Medulla oblongata (tissue), 1 donor: Measurements from ENCODE around the gene DPP10.
"Not testable (repeated sequence)": the region's sequence is repeated elsewhere in the genome, so short reads cannot be mapped to it uniquely, and the experiment has no call there.

Experiments used
- DNase-seq: peaks from one replicate; pipeline ENCODE4 v3.0.0-alpha.2; 2015; ENCODE audit errors: extremely low spot score

DPP10 gene

DNA sequence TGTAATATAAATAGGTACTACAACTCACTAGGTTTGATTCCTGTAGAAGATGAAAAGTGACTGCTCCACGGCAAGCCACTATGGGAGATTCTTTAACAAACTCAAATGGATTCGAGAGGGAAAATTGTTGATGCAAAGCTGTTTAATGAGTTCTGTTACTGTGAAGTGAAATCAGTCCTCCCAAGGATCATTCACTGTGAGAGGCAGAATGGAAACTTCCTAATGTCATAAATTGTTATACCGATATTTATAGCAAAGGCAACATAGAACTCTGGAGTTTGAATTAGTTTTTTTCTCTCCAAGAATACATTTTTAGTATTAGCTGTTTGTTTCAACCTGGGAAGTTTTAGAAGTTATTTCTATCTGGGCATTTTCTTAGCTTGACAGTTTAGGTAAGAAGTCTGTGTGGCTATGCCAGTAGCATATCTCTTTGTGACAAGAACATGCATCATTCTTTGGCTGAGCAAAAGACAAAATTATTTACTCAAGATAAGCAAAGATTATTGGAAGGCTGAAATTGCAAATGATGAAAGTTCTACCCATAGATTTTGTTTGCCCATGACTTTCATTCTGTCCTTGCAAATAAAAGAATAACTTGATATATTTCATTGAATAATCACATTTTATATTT lies 979.7 kb downstream of the DPP10 start:
- no peak for DNase-seq

DNA sequence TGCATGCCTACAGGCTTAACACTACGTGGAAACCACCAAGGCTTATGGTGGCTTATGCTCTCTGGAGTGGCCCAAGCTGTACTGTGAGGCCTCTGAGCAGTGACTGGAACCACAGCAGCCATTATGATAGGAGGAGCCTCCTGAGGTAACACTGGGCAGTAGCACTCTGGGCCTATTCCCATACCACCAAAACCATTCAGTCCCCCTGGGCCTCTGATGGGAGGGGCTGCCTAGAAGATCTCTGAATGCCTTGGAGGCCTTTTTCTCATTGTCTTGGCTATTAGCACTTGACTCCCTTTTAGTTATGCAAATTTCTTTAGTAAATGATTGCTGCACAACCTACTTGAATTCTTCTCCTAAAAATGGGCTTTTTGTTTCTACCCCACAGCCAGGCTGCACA lies 985.0 kb downstream of the DPP10 start:
- DNase-seq, result no peak

DNA sequence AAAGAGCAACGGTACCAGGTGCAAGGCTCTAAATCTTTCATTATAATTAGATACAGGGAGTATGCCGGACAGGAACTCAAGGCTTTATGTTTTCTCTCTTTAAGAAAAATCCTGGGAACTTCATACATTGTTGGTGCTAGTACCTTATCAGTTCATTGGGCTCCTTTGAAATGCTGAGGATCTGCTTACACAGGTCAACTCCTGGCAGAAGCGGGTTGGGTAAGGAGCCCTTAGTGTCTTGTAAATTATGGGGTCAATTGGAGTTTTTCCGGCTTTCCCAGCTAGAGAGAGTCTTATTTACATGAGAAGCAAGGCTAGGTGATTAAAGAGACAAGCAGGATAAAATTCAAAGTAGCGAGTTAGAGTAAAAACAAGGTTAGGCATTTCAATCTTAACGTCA lies 998.3 kb downstream of the DPP10 start:
- DNase-seq, result not testable (repeated sequence)

DNA sequence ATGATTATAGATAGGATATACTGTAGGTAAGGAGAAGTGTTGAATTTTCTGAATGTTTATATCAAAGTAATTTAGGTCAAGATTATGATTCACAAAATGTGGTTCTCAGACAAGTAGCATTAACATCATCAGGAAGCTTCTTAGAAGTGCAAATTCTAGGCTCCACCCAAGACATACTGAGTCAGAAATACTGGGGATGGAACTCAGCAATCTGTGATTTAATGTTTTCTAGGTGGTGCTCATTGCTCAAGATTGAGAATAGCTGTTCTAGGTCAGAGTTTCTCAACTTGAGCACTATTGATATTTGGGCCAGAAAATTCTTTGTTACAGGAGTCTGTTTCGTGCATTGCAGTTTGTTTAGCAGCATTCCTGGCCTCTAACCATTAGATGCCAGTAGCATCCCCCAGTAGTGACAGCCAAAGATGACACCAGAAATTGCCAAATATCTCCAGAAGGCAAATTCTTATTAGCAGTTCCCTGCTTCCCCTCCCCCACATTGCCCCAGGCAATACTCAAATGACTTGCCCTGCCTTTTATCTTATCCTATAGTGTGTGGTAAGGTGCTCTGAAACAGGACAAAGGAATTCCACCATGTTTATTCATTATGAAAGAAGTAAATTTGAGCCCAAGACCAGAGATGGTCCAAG lies 1001.2 kb downstream of the DPP10 start:
- no peak for DNase-seq

DNA sequence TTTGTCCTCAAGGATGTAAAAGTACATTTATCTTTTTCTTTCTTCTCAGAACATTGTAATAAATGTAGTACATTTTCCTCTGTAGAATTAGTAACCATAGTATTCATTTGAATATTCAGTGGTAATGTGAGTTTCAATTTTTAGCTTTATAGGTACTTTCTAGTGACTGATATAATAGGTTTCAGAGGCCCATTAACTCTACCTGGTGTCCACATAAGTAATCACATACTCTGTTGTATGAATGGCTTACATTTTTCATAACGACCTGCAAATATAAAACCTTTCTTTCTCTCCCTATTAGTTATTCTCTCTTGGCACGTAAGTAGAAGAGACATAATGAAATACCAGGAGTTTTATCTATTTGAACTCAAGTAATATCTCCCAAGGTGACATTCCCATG lies 1017.6 kb downstream of the DPP10 start:
- DNase-seq, result no peak

DNA sequence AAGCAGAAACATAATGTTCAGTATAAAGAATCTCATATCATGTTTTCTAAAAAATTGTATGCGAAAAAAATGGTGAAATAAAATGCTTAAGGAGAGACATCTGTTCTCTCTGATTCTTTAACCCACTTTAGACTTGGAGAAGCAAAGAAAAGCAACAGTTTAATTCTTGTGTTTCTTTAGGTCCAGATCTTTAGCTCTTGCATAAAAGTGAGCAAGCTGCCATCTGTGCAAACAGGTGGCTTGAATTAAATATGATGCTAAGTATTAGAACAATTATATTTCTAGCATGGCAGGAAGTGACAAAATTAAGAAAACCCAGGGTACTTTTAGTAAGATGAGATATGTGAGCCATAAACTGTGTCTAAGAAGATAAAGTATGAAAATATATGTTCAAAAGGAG lies 1038.3 kb downstream of the DPP10 start:
- DNase-seq, result no peak

DNA sequence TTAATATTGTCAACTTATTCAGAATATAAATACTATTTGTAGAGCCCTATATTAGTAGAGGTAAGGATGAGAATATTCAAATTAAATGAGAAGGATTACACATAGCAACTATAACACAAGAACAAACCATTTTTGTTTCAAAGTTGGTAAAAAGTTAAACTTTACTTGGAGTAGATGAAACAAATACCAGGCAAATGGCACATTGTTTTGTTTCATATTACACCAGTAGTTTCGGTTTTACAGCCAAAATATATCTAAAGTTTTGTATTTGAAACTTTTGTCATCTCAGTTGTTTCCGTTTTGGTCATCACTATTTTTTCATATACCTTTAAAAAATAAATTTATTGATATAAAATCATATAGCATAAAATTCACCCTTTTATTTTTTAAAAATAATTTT lies 1039.4 kb downstream of the DPP10 start:
- DNase-seq, result no peak

DNA sequence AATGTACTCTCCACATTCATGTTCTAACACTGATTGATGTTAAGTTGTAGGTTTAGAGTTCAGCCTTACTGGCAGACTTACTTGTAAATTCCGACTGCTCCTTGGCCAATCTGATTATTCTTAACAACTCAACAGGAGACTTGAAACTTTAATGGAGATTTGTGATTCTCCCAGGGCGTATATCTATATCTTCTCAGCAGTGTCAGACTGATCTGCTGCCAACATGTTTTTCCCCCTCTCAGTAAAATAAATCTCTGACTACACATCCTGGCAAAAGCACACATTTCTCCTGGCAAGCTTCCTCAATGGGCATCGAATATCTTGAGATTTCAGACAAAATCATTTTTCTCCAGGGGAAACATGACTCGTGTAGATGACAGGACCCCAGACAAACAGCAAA lies 1041.2 kb downstream of the DPP10 start:
- no peak for DNase-seq

DNA sequence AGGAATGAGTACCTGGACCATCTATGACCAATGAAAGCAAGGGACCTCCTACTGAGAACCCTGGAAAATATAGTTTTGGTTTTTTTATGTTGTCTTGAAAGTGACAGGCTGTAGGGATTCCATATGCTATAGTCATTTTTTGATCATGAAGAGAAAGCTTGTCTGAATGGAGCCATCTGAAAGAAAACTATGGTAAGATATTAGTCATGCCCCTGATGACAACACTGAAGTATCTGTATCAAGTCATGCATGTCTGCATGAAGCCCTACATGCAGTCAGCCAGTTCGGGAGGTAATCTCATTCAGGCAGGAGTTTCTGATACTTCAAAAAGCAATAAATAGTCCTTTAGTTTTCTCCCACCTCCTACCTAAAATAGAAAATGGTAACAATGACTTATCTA lies 1042.0 kb downstream of the DPP10 start:
- DNase-seq, result no peak

DNA sequence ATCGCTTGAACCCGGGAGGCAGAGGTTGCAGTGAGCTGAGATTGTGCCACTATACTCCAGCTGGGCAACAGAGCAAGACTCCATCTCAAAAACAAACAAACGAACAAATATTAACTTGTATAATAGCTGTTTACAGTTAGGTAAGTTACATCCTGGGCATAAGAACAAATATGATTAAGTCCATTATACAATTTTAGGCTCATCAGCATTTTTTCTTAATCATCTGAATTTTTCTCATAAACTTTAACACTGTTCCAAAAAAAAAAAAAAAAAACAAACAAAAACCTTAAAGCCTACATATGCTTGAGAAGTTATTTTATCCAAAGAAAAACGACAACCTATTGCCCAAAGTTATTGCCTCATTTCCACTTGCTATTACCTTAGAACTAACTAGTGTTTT lies 1042.5 kb downstream of the DPP10 start:
- DNase-seq, result no peak

DNA sequence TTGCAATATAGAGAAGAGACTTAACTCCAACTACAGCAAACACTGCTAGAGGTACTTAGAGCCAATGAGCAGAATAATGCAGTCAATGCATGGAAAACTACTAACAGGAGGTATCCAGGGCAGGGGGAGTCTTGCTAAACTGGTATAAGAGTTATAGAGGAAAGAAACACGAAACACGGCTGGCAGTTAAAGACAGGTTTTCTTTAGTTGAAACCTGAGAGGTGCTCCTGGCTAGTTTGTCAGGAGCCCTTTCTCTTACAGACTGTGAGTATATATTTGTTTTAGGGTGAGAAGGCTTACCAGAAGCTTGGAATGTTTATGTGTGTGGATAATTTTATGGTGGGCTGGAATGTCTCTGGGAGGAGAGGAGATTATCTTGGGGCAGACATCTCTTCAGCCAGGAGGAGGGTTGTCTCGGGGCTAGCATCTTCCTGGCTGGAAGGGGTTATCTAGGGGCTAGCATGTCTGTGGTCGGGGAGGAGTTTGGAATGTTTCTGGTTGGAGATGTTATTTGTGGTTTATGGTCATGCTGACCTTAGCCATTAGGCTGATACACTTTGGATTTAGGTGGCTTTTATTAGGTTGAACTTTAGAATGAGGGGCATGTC lies 1048.8 kb downstream of the DPP10 start:
- no peak for DNase-seq

DNA sequence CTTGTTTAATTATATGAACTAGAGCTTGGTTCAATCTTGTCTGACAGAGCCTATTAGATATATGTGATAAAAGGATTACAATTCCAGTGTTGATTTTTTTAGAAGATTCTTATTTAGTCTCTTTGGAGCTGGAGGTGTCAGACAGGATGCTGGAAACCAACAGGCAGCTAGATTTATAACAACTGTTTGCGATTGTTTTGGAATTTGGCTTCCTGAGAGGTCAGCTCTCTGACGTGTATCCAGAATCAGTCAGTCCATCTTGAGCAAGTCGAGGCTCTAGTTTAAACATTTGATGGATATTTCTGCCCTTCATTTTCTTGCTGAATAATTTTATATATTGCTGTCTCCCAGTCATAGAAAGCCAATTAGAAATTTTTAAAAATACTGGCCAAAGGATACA lies 1062.9 kb downstream of the DPP10 start:
- DNase-seq, result no peak

DNA sequence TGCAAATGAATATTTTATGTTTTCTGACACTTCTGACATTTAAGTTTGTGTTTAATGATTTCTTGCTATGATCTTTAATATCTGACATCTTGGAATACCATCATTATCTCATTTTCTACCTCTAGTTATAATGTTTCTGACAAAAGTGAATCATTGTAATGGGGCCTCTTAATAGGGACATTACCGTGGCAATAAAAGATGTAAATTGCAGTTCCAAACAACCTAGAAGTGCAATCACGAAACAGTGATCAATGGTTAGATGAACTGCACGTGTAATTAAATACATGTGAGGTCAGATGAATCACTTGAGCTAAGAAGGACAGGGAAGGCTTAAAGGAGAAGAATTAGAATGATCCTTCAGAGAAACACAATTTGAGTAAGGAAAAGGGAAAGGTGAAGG lies 1078.3 kb downstream of the DPP10 start:
- no peak for DNase-seq

DNA sequence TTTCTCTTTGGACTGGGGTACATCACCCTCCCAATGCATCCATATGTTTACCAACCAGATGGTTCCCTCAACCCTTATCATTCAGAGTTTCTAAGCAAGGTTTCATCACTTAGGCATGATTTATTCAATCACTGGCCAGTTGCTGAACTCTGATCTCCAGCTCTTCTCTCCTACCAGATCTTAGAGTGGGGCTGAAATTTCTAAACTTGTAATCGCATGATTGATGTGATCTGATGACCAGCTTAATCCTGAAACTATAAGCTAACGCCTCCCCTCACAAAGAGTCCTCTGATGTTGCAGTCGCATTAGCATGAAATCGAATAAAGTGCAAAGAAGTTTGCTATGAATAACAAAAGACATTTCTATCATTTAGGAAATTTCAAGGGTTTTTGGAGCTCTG lies 1082.0 kb downstream of the DPP10 start:
- no peak for DNase-seq

DNA sequence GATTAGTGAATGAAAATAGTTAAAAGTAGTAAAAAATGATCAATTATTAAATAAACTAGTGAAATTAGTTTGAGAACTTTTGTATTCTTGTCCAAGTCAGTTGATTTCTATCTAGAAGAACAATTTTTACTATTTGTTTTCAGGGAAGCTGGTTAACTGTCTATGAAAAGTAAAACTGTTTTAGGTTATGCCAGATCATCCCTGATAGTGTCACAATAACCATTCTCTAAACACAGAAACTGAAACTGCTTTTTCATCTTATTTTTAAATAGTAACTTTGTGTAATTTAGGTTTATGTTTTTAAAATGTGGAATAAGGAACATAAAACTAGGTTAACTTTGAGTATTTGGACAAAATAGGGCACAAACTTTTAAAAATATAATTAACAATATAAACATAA lies 1087.2 kb downstream of the DPP10 start:
- no peak for DNase-seq

DNA sequence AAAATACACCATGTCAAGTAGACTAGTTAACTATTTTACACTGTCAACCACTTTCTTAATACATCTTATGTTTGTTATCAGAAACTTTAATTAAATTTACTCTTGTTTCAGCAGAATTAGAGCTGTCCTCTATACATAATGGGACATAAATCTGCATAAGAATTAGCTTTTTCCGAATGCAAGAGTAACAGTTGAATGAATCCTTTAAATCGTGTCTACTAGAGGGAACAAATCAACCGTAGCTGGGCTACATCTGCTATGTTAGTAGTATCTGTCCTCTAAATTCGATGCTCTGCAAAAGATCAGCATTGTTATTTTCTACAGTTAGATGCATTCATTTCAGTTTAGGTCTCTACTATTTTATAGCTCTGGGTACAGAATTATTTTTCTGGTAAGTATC lies 1090.6 kb downstream of the DPP10 start:
- DNase-seq, result no peak

DNA sequence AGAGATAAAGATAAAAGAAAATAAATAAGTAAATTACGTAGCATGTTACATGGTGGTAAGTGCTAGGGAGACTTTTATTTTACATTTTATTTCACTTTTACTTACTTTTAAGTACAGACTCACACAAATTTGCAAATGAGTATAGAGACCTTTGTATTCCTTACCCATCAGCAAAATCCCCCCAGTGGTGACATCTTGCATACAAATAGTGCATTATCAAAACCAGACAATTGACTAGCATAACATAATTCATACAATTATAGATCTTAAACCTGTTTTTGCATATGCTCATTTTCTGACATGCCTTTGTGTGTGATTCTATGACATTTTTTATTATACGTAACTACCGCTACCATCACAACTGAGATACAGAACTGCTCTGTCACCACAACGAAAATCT lies 1099.4 kb downstream of the DPP10 start:
- no peak for DNase-seq

DNA sequence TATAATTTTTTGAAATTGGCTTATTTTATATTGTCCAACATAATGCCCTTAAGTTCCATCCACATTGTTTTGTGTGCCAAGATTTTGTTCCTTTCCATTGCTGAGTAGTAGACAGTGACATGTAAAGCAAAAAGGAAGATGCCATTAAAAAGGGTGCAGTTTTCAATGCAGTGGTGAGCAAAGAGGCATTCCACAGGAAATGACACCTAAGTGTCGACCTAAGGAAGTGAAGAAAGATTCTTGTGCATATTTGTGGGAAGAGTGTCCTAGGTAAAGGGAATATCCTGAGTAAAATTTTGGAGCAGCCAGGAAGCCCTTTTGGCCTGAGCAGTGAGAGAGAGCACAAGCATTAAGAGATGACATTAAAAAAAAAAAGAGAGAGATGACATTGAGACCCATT lies 1099.9 kb downstream of the DPP10 start:
- no peak for DNase-seq

DNA sequence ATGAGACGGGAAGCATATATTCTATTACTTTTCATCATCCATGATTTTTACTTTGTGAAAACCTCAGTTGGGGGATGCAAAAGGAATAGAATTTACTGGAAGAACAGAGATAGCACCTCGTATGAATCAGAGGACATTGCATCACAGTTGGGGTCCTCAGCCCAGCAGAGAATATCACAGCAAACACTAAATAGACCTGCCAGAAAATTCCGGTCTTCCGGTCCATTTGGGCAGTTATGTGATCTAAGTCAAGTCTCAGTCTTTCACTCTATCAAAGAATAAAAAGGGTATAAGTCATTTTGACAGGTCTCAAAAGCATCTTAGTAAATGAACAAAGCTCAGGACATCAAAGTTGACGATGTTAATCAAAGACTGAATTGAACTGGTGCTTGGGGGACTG lies 1100.6 kb downstream of the DPP10 start:
- no peak for DNase-seq

DNA sequence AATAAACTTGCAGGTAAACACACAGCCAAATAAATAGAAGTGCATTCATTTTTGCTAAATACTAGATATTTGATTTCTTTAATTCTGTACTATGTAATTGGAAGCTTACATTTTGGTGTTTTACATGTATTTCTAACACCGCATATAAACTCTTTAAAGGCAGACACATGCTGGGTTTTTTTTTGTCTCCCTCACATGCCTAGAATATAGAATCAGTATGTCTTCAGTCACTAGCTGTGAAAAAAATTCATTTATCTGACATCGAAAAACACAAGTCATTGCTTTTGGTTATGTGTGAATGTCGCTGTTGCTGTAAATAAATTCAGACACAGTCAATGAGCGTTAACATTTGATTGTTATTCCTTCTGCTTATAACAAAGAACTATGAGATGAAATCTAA lies 1101.0 kb downstream of the DPP10 start:
- no peak for DNase-seq

DNA sequence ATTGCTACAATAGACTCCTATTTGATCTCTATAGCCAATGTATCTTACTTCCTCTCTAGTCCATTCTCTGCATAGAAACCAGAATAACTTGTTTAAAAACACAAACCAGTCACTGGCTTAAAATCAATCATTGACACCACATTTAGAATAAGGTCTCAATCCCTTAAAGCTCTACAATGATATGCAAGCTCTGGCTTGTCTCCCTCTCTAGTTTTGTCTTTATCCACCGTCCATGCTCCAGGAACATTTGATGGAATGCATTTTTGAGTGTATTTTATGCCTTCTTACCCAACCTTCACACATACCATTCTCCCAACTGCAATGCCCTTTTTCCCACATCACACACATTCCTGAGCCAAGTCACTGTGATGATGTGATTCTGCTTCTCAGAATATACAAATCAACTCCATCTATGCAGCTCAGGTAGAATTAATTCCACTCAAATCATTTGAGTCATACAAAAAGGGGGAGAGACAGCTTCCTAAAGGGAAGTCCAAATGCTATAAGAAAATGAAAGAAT lies 1107.2 kb downstream of the DPP10 start:
- no peak for DNase-seq

DNA sequence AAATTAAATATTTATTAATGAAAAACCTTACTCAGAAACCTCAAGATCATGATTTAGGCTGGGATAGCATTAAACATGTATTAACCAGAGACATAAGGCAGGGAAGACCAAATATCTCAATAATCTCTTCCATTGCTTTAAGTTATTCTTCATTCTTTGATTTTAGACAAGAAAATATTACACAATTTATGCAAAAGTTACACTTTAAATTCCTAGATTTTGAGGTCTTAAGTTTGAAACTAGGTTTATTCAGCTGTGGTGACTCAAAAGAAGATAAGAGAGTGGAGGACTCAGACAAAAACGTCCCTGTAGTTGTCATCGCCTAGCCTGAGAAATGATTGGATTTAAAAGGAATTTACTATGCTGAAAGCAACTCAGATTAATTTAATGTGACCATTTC lies 1110.3 kb downstream of the DPP10 start:
- DNase-seq, result no peak

DNA sequence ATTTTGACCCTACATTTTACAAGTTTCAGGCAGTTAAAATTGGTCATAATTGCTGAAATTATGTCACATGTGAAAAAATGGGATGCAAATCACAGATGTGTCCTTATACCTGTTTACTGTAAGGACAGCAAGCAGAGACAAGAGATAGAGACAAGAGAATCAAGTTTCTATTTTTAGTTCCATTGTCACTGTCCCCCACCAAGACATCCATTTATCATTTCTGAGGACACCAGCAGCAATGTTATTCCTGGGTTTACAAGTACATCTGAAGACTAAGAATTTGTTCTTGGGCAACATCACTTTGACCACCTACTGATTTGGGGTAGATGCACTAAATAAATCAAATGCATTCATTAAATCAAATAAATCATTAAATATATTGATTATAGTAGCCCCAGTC lies 1111.7 kb downstream of the DPP10 start:
- DNase-seq, result no peak
